Effector memory CD8-positive, alpha-beta T cell (primary cell): ENCODE results near the gene ODAD4.
A peak's percentile ranks its signal among the peaks of the same experiment; 100 is the strongest.

ENCODE experiments used
- ATAC-seq: fragments of 150-1000 bp; cut with Tn5 transposase; replicated peaks from 2 replicates; pipeline ENCODE4 v1.10.0; 2021; ENCODE audit warnings: mild to moderate bottlenecking, moderate library complexity
- DNase-seq, 3 experiments: peaks; one replicate each; pipeline ENCODE4 v3.0.0; 2021
- H3K27ac Mint-ChIP-seq, 2 donors: one replicate each; pipeline ENCODE4 v1.8.0; 2022; ENCODE audit warnings: mild to moderate bottlenecking in 2 of 2, mixed read lengths in 2 of 2, moderate library complexity in 2 of 2
- H3K27me3 Mint-ChIP-seq, 2 donors: one replicate each; pipeline ENCODE4 v1.8.0; 2022; ENCODE audit warnings: mixed read lengths in 2 of 2
- H3K36me3 Mint-ChIP-seq: one replicate; pipeline ENCODE4 v1.8.0; 2022; ENCODE audit warnings: mild to moderate bottlenecking, moderate library complexity, mixed read lengths; ENCODE audit not compliant: insufficient read depth
- H3K4me1 Mint-ChIP-seq, 2 donors: one replicate each; pipeline ENCODE4 v1.8.0; 2022; ENCODE audit warnings: low read depth in 2 of 2, mixed read lengths in 2 of 2
- H3K4me3 Mint-ChIP-seq, 2 donors: one replicate each; pipeline ENCODE4 v1.8.0; 2022; ENCODE audit warnings: mild to moderate bottlenecking in 2 of 2, mixed read lengths in 2 of 2, moderate library complexity in 2 of 2
- H3K9me3 Mint-ChIP-seq, 2 donors: one replicate each; pipeline ENCODE4 v1.8.0; 2022; ENCODE audit warnings: mixed read lengths in 2 of 2

Gene ODAD4

DNA sequence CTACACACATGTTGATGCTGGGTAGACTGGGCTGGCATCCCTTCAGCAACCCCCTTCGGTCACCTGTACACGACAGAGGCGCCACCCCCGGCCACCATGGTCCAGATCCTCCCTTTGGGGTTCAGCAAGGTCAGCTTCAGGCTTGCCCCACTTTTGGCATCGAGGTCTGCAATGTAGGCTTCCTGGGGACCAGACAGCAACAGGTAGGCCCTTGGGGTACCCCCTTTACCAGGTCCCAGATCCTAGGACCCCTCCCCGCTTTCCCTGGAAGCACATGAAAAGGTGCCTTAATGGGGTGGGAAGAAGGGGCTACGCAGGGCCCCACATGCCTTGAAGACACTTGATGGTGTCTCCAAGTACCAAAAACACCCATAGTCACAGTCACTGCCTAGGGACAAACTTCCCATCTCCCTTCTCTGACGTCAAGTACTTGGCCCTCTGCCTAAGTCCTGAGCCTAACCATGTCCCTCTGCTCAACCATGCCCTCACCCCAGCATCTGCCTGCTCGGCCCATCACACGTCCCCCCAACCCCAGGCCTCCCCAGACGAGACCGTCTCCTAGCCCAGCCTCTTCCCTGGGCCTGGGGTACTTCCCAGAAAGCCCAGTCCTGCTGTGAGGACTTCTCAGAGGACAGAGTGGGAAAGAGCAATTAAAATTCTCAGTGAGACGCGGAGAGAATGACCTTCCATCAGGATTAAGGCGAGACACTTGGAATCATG, 23.8 kb upstream of the ODAD4 start:
- Mint-ChIP-seq H3K4me3 (no peak overlapping the region), H3K4me1 (peaks cover 1 to 4% of the 10 kb centered on the region in 2 donors), H3K9me3 (no peaks in the 10 kb centered on the region), H3K36me3 (peaks cover 58% of the 10 kb centered on the region), H3K27me3 (no peaks in the 10 kb centered on the region), H3K27ac (peak overlapping the region in 1 of 2 donors; percentile 35)
- ATAC-seq (no peak), DNase-seq (no peak)

DNA sequence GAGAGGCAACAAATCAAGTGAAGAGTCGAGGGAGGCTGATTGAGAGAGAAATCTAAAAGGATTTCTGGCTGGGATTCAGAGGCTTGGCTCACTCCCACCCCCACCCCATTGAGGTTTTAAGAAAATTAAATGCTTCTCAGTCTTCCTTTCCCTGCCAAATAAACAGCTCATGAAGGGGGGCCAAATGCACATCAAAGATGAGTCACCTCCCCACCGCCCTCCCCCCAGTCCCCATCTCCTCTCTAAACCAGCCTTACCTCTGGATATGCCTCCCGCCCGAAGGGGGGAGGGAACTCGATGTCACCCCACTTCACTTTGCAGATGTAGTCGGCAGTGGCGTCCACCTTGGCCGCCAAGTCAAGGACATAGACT, 23.2 kb upstream of the ODAD4 start:
- Mint-ChIP-seq H3K4me3 (no peak overlapping the region), H3K27me3 (no peaks in the 10 kb centered on the region), H3K27ac (no peak overlapping the region), H3K36me3 (peaks cover 58% of the 10 kb centered on the region), H3K4me1 (peaks cover 1 to 4% of the 10 kb centered on the region in 2 donors), H3K9me3 (no peaks in the 10 kb centered on the region)
- no peak for ATAC-seq
- no peak for DNase-seq

DNA sequence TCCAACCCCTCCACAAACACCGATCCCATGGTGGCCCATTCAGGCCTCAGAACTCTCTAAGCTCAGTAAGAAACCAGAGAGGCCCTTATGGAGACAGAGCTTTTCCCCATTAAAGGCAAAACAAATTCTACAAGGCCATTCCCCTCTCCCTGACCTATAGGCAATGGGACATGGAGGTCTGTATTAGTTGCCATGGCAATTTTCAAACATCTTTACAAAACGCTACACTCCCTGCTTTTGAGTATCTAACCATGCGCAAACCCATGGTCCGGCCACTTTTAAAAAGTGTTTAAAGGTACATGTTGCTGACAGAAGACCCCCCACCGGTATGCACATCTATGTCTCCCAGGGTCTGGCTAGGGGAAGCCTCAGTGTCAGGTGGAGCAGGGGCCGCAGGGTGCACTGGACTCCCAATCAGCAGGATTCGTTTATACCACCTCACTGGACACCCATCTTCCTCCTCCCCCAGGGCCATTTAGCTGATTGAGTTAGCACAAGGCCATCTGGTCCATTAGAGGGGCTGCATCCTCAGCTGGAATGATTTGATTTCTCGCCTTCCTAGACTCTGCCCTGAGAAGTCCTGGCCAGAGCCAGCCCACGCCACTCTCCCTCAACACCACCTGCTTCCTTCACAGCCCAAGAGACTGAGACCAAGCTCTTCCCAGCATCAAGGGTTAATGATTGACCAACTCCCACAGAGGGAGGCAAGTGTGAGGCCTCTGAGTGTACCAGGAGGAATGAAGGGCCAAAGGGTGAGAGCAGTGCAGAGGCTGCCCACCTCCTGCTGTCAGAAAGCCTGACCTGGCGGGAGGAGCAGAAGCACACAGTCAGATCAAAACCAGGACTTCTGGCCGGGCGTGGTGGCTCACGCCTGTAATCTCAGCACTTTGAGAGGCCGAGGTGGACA, 22.5 kb upstream of the ODAD4 start:
- no peaks in the 10 kb centered on the region for H3K27me3 Mint-ChIP-seq
- ATAC-seq (no peak), DNase-seq (no peak)
- peaks cover 60% of the 10 kb centered on the region for H3K36me3 Mint-ChIP-seq
- H3K27ac Mint-ChIP-seq, result no peak overlapping the region
- peaks cover 4% of the 10 kb centered on the region in 2 donors for H3K4me1 Mint-ChIP-seq
- H3K9me3 Mint-ChIP-seq, result no peaks in the 10 kb centered on the region
- H3K4me3 Mint-ChIP-seq, result no peak overlapping the region

DNA sequence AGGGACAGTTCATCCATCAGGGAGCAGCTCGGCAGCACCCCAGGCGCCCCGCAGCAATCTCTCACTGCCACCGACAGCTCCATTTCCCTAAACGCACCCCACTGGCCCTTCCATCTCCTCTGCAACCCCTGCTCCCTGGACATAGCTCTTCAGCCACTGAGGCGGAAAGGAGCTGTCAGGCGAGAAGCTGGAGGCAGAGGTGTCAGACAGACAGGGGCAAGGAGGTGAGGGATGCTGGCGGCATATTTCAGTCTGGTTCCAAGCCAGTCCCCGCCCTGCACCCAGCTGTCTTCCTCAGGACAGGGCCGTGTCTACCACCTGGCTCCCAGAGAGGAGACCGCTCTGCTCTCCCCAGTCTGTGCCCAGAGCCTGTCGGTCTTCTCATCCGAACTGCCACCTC, 21.3 kb upstream of the ODAD4 start:
- no peak overlapping the region for H3K27ac Mint-ChIP-seq
- ATAC-seq, result no peak
- no peaks in the 10 kb centered on the region for H3K9me3 Mint-ChIP-seq
- peaks cover 7 to 9% of the 10 kb centered on the region in 2 donors for H3K4me1 Mint-ChIP-seq
- H3K27me3 Mint-ChIP-seq, result no peaks in the 10 kb centered on the region
- H3K4me3 Mint-ChIP-seq, result no peak overlapping the region
- H3K36me3 Mint-ChIP-seq, result peaks cover 54% of the 10 kb centered on the region
- DNase-seq, result no peak

DNA sequence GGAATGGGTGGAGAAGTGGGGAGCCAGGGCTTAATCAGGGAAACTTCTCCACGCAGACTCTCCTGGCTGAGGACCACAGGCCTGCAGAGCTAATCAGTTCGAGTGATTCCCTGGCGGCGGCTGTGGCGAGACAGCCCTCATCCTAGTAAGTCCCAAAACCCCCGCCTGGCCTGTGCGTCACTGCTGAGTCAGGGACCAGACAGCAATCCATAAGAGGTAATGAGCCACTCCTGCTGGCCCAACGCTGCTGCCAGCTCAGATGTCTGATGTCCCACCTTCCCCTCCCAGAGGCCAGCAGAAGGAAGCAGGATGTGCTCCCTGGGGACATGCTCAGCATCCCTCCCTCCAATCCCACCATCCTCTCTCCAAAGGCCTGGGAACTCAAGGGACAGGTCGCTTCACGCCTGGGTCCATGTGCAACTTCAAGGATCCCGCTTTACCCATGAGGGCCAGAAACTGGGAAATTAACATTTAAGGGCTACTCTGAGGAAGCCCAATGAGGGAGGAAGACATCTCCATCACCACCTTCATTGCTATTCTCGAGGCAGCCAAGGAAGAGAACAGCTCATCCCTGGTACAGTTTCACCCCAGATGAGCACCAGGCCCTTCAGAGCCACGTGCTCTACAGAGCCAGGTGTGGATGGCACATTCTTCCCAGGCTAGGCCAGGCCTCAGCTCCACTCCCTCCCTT, 19.6 kb upstream of the ODAD4 start:
- Mint-ChIP-seq H3K9me3 (no peaks in the 10 kb centered on the region), H3K4me3 (no peak overlapping the region), H3K4me1 (peaks cover 19 to 22% of the 10 kb centered on the region in 2 donors), H3K27me3 (no peaks in the 10 kb centered on the region), H3K36me3 (peaks cover 49% of the 10 kb centered on the region), H3K27ac (no peak overlapping the region)
- DNase-seq, result no peak
- no peak for ATAC-seq

DNA sequence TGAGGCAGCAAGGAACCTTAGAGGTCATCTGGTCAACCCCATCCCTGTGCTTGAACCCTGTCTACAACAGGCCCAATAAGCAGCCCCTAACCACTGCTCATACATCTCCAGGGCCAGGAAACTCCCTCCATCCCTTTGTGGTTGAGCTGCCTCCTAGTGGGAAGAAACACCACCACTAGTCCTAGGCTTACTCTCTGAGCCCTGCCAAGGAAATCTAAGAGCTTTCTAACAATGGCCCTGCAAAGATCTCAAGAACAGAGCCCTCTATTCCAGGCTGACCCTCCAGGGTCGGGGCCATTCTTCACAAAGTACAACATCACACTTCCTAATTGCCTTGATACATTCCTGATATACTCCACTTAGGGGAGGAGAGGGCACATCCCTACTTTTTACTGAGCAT, 17.5 kb upstream of the ODAD4 start:
- Mint-ChIP-seq H3K9me3 (no peaks in the 10 kb centered on the region), H3K4me1 (peaks cover 29 to 33% of the 10 kb centered on the region in 2 donors), H3K4me3 (no peak overlapping the region), H3K27me3 (no peaks in the 10 kb centered on the region), H3K27ac (peak overlapping the region in 1 of 2 donors; percentile 75), H3K36me3 (peaks cover 50% of the 10 kb centered on the region)
- ATAC-seq, result no peak
- no peak for DNase-seq

DNA sequence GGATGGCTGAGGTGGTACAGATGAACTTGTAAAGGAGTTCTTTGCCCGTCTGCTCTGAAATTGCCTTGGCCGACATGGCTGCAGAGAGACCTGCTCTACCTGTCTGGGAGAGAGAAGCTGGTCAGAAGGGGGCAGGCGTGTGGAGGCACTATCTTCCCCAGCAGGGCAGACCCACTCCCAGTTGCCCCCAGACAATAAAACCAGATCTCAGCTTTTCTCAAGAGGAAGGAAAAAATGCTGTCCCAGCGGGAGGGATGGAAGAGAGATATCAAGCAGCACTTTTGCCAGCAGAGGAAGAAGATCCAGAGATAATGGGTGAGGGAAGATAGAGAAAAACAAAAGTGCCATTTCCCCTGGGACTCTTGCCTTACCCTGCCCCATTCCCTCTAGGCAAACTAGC, 16.6 kb upstream of the ODAD4 start:
- Mint-ChIP-seq H3K4me1 (peaks cover 29 to 30% of the 10 kb centered on the region in 2 donors), H3K36me3 (peaks cover 54% of the 10 kb centered on the region), H3K9me3 (no peaks in the 10 kb centered on the region), H3K27ac (peak overlapping the region; percentile 30 to 75), H3K27me3 (no peaks in the 10 kb centered on the region), H3K4me3 (no peak overlapping the region)
- ATAC-seq (no peak), DNase-seq (no peak)

DNA sequence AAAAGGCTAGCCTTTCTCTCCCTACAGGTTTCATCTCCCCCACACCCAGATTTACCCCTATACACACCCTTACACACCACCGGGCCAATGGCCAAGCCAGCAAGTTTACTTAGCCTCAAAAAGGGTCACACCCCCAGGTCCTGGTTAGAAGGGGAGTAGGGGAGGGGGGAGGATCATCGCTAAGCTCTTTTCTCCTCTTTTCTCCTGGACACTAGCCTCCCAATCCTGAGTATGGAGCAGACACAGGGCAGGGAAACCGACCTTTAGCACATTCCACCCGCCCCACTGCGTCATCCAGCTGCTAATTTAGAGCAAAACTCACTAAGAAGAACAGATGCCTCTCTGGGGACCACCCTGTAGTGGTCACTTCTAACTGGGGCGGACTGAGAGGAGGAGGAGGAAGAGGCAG, 16.1 kb upstream of the ODAD4 start:
- Mint-ChIP-seq H3K4me3 (no peak overlapping the region), H3K36me3 (peaks cover 51% of the 10 kb centered on the region), H3K9me3 (no peaks in the 10 kb centered on the region), H3K27ac (peak overlapping the region; percentile 30 to 75), H3K4me1 (peaks cover 29 to 30% of the 10 kb centered on the region in 2 donors), H3K27me3 (no peaks in the 10 kb centered on the region)
- DNase-seq, result no peak
- no peak for ATAC-seq

DNA sequence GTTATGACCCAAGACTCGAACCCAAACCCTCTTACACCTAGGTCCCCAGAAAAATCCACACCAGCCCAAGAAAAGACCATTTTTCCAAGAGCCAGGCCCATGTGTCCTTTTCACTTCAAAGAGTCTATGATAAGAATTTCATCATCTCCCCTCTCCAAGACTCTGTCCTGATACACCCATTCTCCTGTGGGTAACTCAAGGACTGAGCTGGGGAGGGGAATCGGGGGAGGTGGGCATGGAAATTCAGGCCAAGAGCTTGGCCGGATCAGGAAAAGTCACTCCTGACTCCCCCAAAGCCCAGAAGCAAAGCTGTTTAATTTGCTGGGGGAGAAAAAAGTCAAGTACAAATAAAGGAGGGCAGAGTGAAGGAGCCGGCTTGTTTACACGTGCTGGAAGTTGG, 15.4 kb upstream of the ODAD4 start:
- peak overlapping the region in 1 of 2 donors; percentile 75 for H3K27ac Mint-ChIP-seq
- H3K4me1 Mint-ChIP-seq, result peaks cover 29 to 30% of the 10 kb centered on the region in 2 donors
- ATAC-seq, result no peak
- H3K9me3 Mint-ChIP-seq, result no peaks in the 10 kb centered on the region
- DNase-seq, result no peak
- H3K27me3 Mint-ChIP-seq, result no peaks in the 10 kb centered on the region
- no peak overlapping the region for H3K4me3 Mint-ChIP-seq
- peaks cover 46% of the 10 kb centered on the region for H3K36me3 Mint-ChIP-seq

DNA sequence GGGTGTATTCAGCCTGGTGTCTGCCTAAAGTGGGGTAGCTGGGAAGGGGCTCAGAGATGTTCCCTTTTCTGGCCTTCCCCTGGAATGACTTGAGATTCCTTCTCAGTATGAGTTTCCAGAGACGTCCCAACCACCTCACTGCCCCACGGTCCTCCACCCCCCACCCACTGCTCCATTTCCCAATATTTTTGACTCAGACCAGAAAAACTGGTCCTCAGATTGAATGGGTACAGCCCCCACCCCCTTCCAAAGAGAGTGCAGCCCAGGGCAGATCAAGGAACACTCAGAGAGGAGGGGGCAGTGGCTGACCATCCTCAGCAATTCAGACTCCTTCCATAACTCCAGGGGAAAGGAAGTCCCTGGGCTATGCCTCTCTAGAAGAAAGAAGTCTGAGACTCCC, 14.9 kb upstream of the ODAD4 start:
- Mint-ChIP-seq H3K27ac (peak overlapping the region; percentile 49 to 75), H3K4me1 (peaks cover 30 to 31% of the 10 kb centered on the region in 2 donors), H3K36me3 (peaks cover 40% of the 10 kb centered on the region), H3K4me3 (peak overlapping the region in 1 of 2 donors; percentile 23), H3K27me3 (no peaks in the 10 kb centered on the region), H3K9me3 (no peaks in the 10 kb centered on the region)
- no peak for DNase-seq
- ATAC-seq, result no peak

DNA sequence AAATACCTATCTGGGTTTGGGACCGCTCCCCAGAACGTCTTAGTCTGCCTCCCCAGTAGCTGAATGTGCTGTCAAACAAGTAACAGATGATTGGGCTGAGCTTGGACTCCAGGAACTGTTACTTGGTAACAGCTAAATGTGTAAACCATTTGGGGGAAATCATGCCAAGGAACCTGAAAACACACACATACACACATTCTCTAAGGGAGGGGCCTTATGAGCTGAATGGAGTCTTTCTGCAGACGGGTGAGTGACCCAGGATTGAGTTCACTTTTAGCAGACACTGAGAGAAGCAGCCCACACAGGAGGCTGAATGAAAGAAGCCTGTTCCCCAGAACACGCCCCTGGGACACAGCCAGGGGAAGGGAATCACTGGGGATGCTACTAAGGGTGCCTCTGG, 13.2 kb upstream of the ODAD4 start:
- Mint-ChIP-seq H3K36me3 (peaks cover 26% of the 10 kb centered on the region), H3K4me3 (peak overlapping the region; percentile 93 to 94), H3K27me3 (no peaks in the 10 kb centered on the region), H3K27ac (peak overlapping the region; percentile 91 to 93), H3K9me3 (no peaks in the 10 kb centered on the region), H3K4me1 (peaks cover 30 to 31% of the 10 kb centered on the region in 2 donors)
- DNase-seq (no peak), ATAC-seq (no peak)

DNA sequence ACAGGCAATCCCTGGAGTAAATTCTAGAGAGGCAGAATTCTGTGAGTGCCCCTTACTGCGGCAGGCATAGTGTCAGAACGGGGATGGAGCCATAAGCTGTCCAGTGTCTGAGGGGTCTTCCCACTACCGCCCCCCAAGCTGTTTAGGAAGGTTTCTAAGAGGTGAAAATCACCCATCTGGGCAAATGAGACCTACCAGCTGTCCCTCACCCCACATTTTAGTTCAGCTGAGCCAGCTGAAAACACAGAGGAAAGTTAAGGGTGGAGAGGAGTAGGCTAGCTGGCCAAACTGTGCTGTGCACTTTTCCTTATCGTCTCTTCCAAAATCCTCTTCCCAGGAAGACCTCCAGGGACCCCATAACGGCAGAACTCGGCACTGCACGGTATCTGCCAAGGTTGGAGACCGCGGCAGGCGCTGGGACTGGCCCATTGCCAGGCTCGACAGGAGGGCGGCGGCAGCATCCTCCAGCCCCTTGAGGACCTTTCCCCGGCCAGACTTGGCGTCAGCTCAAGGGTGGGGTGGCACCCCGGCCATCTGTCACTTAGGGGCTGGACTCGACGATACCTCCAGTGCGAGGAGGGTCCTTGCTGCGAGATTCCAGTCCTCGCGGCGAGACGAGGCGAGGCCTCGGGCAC, 12.6 kb upstream of the ODAD4 start:
- H3K4me1 Mint-ChIP-seq, result peaks cover 29 to 30% of the 10 kb centered on the region in 2 donors
- H3K27ac Mint-ChIP-seq, result peak overlapping the region; percentile 91 to 93
- peak overlapping the region; percentile 93 to 94 for H3K4me3 Mint-ChIP-seq
- DNase-seq (peak; percentile 26 to 38 (median 27)), ATAC-seq (no peak)
- peaks cover 22% of the 10 kb centered on the region for H3K36me3 Mint-ChIP-seq
- no peaks in the 10 kb centered on the region for H3K27me3 Mint-ChIP-seq
- H3K9me3 Mint-ChIP-seq, result no peaks in the 10 kb centered on the region
